Measurements from ENCODE around the gene GPX1. TPM values are rescaled to one million over a fixed set of nuclear protein-coding genes. Genes with fewer than 3 reads are reported as not detected.
"Not testable (repeated sequence)": the region's sequence is repeated elsewhere in the genome, so short reads cannot be mapped to it uniquely, and the experiment has no call there.

The GPX1 gene
- total and polyA plus RNA-seq, 10 donors, result 252 to 652 (median 350) TPM

DNA sequence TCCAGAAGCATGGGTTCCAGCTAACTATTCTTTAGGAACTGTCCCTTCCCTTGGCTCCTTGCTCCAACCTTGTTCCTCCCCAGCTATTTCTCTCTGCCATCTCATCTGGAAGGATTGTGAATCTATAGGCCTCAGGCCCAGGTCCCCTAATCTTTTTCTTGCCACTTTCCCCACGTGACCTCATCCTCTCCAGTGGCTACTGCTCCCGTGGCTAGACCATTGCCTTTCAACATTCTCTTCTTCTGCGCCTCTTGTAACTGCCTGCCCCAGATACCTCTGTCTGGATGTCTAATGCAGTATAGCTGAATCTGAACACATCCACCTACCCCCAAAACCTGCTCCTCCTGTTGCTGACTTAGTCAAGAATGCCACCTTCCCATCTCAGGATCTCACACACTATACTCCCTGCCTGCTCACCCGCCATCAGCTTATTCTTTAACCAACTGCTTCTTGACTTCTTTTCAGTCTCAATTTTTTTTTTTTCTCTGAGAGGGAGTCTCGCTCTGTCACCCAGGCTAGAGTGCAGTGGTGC is 5.2 kb downstream of the GPX1 start:
- Histone ChIP-seq H3K4me1 (peaks cover 15 to 88% (median 60%) of the 10 kb centered on the region in 6 donors), H3K36me3 (peaks cover 0 to 25% (median 4%) of the 10 kb centered on the region in 6 donors), H3K27ac (peak overlapping the region in 6 of 8 donors; percentile 1 to 100 (median 84)), H3K27me3 (replicated peaks in 1 of 7) (no peaks in the 10 kb centered on the region), H3K4me3 (no peak overlapping the region), H3K9me3 (no peaks in the 10 kb centered on the region)
- intact Hi-C loops (cut with DNase I; ENCODE audit: low total_unique reads), result no loop called here
- TF ChIP-seq POLR2AphosphoS5 (IDR thresholded peaks at IDR 0.05) (no peak), POLR2A (IDR thresholded peaks at IDR 0.05) (no peak), CTCF (IDR thresholded peaks at IDR 0.05 in 8 of 11, conservative IDR thresholded peaks at IDR 0.05 in 3 of 11) (no peak)
- 69 to 85% (median 70%) methylated on average over 5 of the region's 5 CpGs for WGBS, 5 donors
- DNase-seq, result no peak

GRCh38 chr3:49352281-49352680 is 5.9 kb downstream of the GPX1 start:
- intact Hi-C loops (cut with DNase I; ENCODE audit: low total_unique reads), result no loop called here
- WGBS, 5 donors, result 49 to 68% (median 55%) methylated on average over 2 of the region's 2 CpGs
- Histone ChIP-seq H3K4me1 (peaks cover 15 to 89% (median 58%) of the 10 kb centered on the region in 6 donors), H3K27me3 (replicated peaks in 1 of 7) (no peaks in the 10 kb centered on the region), H3K27ac (peak overlapping the region in 7 of 8 donors; percentile 43 to 100 (median 78)), H3K4me3 (peak overlapping the region in 1 of 8 donors; percentile 49), H3K36me3 (peaks cover 0 to 25% (median 4%) of the 10 kb centered on the region in 6 donors), H3K9me3 (no peaks in the 10 kb centered on the region)
- no peak for DNase-seq
- TF ChIP-seq POLR2AphosphoS5 (IDR thresholded peaks at IDR 0.05) (no peak), CTCF (IDR thresholded peaks at IDR 0.05 in 8 of 11, conservative IDR thresholded peaks at IDR 0.05 in 3 of 11) (no peak), POLR2A (IDR thresholded peaks at IDR 0.05) (no peak)

DNA sequence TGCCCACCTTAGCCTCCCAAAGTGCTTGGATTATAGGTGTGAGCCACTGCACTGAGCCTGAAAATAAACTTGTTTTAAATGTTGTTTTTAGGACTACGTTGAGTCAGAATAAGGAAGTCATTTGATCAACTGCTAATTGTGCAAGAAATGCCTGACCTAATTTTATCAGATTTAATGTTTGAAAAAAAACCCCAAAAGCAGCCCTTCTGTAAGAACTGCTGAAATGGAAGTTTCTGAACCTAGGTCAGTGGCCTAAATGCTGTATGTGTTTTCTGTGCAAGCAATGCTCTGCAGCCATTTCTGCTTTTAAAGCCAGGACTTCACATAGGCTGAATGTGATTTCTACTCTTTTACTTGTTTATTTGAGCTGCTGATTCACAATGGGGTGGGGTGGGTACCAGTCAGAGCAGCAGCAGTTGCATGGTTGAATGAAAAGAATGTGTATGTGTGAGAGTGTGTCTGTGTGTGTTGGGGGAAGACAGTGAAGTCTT is 6.6 kb downstream of the GPX1 start:
- Histone ChIP-seq H3K36me3 (peaks cover 0 to 19% (median 4%) of the 10 kb centered on the region in 6 donors), H3K27me3 (replicated peaks in 1 of 7) (no peaks in the 10 kb centered on the region), H3K9me3 (no peaks in the 10 kb centered on the region), H3K27ac (peak overlapping the region in 7 of 8 donors; percentile 43 to 100 (median 78)), H3K4me3 (peak overlapping the region in 1 of 8 donors; percentile 49), H3K4me1 (peaks cover 16 to 89% (median 57%) of the 10 kb centered on the region in 6 donors)
- DNase-seq, result no peak
- intact Hi-C loops (cut with DNase I; ENCODE audit: low total_unique reads), result no loop called here
- 4 to 18% (median 8%) methylated on average over 1 of the region's 1 CpG for whole genome bisulfite sequencing, 5 donors
- no peak for TF ChIP-seq POLR2A (IDR thresholded peaks at IDR 0.05)
- no peak for TF ChIP-seq CTCF (IDR thresholded peaks at IDR 0.05 in 8 of 11, conservative IDR thresholded peaks at IDR 0.05 in 3 of 11)
- TF ChIP-seq POLR2AphosphoS5 (IDR thresholded peaks at IDR 0.05), result peak in 1 of 3 donors; percentile 22

DNA sequence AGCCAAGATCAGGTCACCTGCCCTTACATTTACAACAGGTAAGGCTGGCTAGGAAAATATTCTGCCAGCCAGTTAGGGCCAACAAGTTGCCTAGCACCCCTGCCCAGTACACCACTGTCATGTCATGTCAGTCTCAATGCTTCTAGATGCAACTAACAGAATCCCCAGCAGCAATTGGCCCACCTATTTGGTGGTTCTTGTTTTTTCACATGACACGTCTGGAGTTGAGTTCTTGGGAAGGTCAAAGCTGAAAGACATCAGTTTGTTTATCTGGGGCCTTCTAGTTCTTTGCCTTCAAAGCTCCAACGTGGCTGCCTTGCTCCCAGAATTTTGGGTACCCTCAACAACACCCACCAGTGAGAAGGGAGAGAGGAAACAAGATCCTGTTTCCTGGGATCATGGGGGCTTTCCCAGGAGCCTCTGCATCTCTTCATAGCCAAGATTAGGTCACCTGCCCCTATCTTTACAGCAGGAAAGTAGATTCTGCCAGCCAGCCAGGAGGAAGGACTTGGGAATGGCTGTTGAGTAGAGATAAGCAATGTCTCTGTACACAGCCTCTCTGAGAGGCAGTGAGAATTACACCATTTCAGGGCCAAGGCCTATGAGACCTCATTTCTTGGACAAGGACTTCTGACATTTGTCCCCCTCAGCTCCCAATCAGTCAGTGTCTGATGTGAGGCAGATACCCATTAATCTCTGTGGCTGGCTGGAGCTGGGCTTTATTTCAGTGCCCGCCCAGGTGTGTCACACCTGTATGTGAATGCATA is 8.6 kb downstream of the GPX1 start:
- H3K4me3 ChIP-seq, result no peak overlapping the region
- H3K27me3 ChIP-seq (replicated peaks in 1 of 7), result no peaks in the 10 kb centered on the region
- DNase-seq, result no peak
- TF ChIP-seq CTCF (IDR thresholded peaks at IDR 0.05 in 8 of 11, conservative IDR thresholded peaks at IDR 0.05 in 3 of 11) (no peak), POLR2AphosphoS5 (IDR thresholded peaks at IDR 0.05) (peak in 1 of 3 donors; percentile 46), POLR2A (IDR thresholded peaks at IDR 0.05) (no peak)
- H3K4me1 ChIP-seq, result peaks cover 20 to 90% (median 58%) of the 10 kb centered on the region in 6 donors
- H3K9me3 ChIP-seq, result no peaks in the 10 kb centered on the region
- H3K27ac ChIP-seq, result peak overlapping the region in 7 of 8 donors; percentile 44 to 100 (median 78)
- WGBS, 5 donors, result 55 to 75% (median 60%) methylated on average over 3 of the region's 3 CpGs
- intact Hi-C loops (cut with DNase I; ENCODE audit: low total_unique reads), result no loop called here
- H3K36me3 ChIP-seq, result no peaks in the 10 kb centered on the region

- 85 to 96% (median 90%) methylated on average over 12 of the region's 12 CpGs for WGBS, 5 donors
- H3K4me3 ChIP-seq; H3K27me3 ChIP-seq (replicated peaks in 1 of 7); intact Hi-C loops (cut with DNase I; ENCODE audit: low total_unique reads); H3K36me3 ChIP-seq; DNase-seq; H3K9me3 ChIP-seq: not testable (repeated sequence)
- peak overlapping the region in 6 of 8 donors; percentile 91 to 100 (median 98) for H3K27ac ChIP-seq
- H3K4me1 ChIP-seq, result peaks cover 22 to 99% (median 68%) of the 10 kb centered on the region in 6 donors
Observed at GRCh38 chr3:49348361-49348760, 9.8 kb downstream of the GPX1 start.

Data from spleen (tissue), 11 donors.